HG02938 (cell line): ENCODE results near the gene KRT38.
"Not testable (repeated sequence)": the region's sequence is repeated elsewhere in the genome, so short reads cannot be mapped to it uniquely, and the experiment has no call there.

Experiments used
- ATAC-seq: cut with Tn5 transposase; IDR thresholded peaks from one replicate; pipeline ENCODE4 v1.9.1; 2021; ENCODE audit warnings: mild to moderate bottlenecking, moderate library complexity; ENCODE audit not compliant: unreplicated experiment

Gene KRT38

GRCh38 chr17:41424111-41424635 lies 16.6 kb downstream of the KRT38 start, which contains the start of gene KRT37:
TSS of gene KRT37 (minus strand) at chr17:41424585. CDS start at chr17:41424523, 62 bp downstream.
- ATAC-seq, result no peak

DNA sequence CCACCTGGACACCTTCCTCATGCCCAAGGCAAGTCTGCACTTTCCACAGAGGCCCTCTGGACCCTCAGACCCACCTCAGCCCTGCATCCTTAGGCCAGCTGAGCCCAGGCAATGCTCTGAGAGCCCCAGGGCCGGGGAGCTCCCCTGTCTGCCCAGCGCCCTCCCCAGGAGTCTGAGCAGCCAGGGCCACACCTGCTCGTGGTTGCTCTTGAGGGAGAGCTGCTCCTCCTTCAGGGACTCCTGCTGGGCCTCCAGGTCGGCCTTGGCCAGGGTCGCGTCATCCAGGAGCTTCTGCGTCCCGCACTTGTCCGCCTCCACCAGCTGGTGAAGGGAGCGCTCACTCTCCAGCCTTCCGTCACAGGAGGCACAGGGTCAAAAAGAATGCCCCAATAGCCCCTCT lies 18.2 kb downstream of the KRT38 start:
- not testable (repeated sequence) for ATAC-seq

- no peak for ATAC-seq
These were observed 19.2 kb downstream of the KRT38 start for GRCh38 chr17:41421617-41422016.

GRCh38 chr17:41421116-41421515 lies 19.7 kb downstream of the KRT38 start:
- no peak for ATAC-seq

DNA sequence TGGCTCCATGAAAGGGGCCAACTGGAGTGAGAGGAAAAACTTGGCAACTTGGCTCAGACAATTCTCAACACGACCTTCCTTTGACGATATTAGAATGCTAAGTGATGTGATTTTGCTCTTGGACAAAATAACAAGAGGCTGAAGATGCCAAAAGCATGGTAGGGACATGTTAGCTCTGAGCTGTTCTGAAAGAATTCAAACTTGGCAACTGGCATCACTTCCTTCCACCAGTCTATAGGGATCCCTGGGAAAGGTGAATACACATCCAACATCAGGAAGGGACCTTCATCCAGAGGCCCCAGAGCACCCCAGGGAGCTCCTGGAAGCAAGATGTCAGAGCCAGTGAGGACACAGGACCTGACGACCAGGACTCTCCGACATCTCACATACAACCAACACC lies 20.6 kb downstream of the KRT38 start:
- ATAC-seq, result no peak

- no peak for ATAC-seq
These were observed 21.1 kb downstream of the KRT38 start for GRCh38 chr17:41419716-41420115.

DNA sequence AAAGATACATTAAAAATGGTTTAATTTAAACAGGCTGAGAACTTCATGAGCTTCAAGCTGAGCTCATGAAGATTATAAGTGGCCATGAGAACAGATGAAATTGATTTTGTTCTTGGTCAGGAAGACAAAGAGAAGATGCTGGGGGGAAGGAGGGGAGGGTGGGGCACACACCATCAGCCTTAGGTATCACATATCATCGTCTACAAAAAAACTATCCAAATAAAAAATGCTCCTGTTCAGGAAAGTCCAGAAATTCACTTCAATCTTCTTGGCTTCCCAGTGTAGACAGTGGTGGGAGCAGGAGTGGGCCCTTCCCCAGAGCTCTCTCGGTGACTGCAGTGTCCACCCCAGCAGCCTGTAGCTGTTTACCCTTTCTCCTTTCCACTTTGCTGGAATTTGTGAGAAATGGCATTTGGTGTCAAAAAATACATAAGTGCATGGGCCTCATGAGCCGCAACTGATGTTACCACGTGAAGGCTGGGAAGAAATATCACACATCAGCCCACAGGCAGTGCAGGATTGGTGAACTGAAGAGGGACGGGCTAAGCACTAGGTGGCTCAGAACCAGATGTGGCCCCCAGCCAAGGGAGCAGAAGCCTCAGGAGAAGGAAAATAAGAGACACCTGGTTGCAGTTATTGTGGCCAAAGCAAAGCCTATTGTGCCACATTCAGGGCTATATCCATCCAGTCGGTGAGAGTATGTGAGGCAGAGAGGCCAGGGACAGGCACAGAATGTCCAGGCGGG lies 22.5 kb downstream of the KRT38 start:
- ATAC-seq, result no peak

DNA sequence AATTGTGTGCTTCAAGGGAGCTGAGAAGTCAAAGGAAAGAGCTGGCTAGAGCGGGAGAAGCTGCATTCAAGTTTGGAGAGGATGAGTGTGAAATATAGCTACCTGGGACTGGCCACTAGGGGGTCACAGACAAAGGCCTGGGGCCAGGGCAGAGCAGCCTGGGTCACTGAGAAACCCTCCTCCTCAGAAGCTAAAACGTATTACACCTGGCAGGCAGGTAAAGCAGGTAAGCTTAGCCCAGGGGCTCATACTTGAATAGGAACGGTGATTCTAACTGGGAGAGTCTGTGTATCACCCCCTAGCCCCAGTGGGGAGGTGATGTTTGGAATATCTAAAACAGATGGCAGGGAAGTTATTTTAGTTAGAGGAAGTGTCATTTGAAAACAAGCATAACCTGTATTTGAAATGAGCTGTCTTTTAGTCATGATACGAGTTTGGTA lies 23.2 kb downstream of the KRT38 start:
- no peak for ATAC-seq

DNA sequence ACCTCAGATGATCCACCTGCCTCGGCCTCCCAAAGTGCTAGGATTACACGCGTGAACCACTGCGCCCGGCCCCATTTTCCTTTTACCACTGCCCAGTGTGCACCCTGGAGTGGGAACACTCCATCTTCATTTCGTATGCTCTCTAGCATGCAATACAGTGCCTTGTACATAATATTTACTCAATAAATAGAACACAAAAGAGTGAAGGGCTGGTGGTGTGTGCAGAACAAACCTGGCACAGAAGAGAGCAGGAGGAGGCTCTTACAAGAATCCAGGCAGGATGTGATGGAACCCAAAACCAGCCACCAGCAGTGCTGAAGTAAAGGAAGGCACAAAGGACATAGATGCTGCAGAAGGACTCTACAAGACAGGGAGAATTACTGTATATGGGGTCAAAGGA lies 23.7 kb downstream of the KRT38 start:
- no peak for ATAC-seq

- ATAC-seq, result no peak
These were observed 24.3 kb downstream of the KRT38 start for GRCh38 chr17:41416479-41416878.

GRCh38 chr17:41415833-41416335 lies 24.9 kb downstream of the KRT38 start:
- no peak for ATAC-seq

GRCh38 chr17:41415411-41415810 lies 25.4 kb downstream of the KRT38 start:
- no peak for ATAC-seq

DNA sequence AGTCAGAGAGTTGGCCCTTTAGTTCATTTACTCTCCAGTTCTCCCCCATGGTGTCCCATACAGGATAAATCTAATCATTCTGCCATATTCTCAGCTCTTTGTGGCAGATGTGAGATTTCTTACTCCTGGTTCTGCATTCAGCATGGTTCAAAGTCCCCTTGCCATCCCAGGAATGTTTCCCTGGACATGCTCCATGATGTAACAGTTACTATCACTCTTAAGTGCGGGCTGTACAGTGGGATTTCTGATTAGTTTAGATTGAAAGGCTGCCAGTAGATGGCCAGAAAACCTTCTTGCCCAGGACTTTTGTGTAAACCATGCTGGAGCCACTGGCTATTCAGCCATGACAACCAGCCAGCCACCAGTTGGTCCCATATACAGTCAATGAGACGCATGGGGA lies 26.8 kb downstream of the KRT38 start:
- no peak for ATAC-seq

- no peak for ATAC-seq
These were observed 27.3 kb downstream of the KRT38 start for GRCh38 chr17:41413353-41413957.

DNA sequence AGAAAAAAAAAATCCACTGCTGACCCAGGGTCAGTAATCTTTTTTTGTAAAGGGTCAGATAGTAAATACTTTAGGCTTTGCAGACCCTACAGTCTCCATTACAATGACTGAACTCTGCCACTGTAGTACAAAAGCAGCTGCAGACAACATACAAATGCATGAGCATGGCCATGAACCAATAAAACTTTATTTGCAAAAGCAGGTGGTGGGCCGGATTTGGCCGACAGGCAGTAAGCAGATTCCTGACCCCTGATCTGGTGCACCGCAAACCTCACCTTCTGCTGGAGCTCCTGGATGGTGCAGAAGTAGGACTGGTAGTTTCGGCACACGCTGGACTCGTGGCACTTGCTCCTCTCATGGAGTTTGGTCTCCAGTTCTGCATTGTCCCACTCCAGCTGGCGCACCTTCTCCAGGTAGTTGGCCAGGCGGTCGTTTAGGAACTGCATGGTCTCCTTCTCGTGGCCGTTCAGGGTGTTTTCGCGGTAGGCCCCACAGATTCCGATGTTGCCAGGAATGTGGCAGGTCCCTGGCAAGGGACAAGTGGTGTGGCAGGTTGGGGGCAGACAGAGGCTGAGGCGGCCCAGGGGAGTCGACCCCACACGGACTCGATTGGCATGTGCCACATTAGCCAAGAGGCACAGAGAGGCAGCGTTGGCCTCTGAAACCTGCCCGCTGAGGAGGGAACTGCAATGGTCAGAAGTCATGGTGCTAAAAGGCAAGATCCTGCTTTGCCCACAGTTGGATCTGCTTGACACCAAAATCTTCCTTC lies 29.5 kb downstream of the KRT38 start:
- no peak for ATAC-seq

DNA sequence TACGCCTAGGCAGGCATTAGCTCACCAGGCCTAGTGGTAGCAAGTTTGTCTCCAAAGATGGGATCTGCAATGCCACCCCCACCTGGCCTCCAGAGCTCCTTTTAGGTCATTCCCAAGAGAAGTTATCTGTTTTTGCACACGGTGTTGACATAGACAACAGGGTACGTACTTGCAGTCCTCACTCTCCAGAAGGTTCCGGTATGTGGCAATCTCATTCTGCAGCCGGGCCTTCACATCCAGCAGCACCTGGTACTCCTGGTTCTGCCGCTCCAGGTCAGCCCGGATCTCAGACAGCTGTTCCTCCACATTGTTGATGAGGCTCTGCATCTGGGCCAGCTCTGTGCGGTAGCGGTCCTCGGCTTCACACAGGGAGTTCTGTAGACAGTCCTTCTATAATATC lies 33.6 kb downstream of the KRT38 start:
- ATAC-seq, result no peak

GRCh38 chr17:41406205-41406604 lies 34.6 kb downstream of the KRT38 start:
- no peak for ATAC-seq

- no peak for ATAC-seq
These were observed 36.6 kb downstream of the KRT38 start for GRCh38 chr17:41404024-41404671.

DNA sequence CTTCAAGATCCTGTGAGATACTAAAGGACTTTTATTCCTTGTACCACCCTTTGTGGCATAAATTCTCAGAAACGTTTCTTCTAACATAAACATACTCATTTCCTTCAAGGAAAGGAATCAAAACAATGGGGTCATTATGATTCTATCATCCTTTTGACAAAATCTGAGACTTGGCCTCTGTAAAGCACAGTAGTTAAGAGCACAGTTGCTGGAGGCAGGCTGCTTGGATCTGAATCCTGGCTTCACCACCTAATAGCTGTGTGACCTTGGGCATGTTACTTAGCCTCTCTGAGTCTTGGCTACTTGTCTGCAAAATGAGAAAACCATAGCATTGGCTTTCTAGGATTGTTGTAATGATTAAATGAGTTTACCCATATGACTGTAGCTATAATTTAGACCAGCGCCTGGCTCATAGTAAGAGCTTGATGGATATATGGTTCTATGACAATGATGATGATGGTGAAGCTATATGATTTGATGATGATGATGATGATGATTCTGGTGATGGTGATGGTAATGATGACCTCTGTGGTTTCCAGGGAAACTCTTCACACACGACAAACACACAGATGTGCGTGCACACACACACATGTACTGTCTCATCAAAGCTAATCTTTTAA lies 37.3 kb downstream of the KRT38 start:
- ATAC-seq, result no peak

- no peak for ATAC-seq
These were observed 38.6 kb downstream of the KRT38 start for GRCh38 chr17:41402161-41402560.
